GM23248 (cell line): ENCODE results near the gene CACNA1I. TPM values are rescaled to one million over a fixed set of nuclear protein-coding genes. Genes with fewer than 3 reads are reported as not detected.
"Not testable (repeated sequence)": the region's sequence is repeated elsewhere in the genome, so short reads cannot be mapped to it uniquely, and the experiment has no call there.

ENCODE experiments used
- DNase-seq: peaks from one replicate; pipeline ENCODE4 v3.0.0-alpha.2; 2015
- H2AFZ ChIP-seq: fragments of 200-600 bp; sonication (generic); 2 replicates; pipeline ENCODE4 v1.6.1; 2016; ENCODE audit warnings: antibody characterized with exemption
- H3F3A ChIP-seq: fragments of 200-600 bp; sonication (generic); 2 replicates; pipeline ENCODE4 v1.6.1; 2016; ENCODE audit warnings: mild to moderate bottlenecking, antibody characterized with exemption, mixed run types; ENCODE audit not compliant: insufficient read depth
- H3K27ac ChIP-seq: fragments of 200-600 bp; sonication (generic); 2 replicates; pipeline ENCODE4 v1.5.1; 2016; ENCODE audit warnings: mild to moderate bottlenecking
- H3K27me3 ChIP-seq: fragments of 200-600 bp; sonication (generic); replicated peaks from 2 replicates; pipeline ENCODE4 v1.6.1; 2016; ENCODE audit warnings: mild to moderate bottlenecking; ENCODE audit not compliant: insufficient read depth
- H3K36me3 ChIP-seq: fragments of 200-600 bp; sonication (generic); 2 replicates; pipeline ENCODE4 v1.6.1; 2016; ENCODE audit warnings: low read depth, mild to moderate bottlenecking
- H3K4me1 ChIP-seq: fragments of 200-600 bp; sonication (generic); 2 replicates; pipeline ENCODE4 v1.6.1; 2016; ENCODE audit warnings: mild to moderate bottlenecking; ENCODE audit not compliant: insufficient read depth
- H3K4me2 ChIP-seq: fragments of 200-600 bp; sonication (generic); one replicate; pipeline ENCODE4 v1.6.1; 2016; ENCODE audit warnings: mild to moderate bottlenecking; ENCODE audit not compliant: unreplicated experiment
- H3K4me3 ChIP-seq: fragments of 200-600 bp; sonication (generic); 2 replicates; pipeline ENCODE4 v1.5.1; 2016; ENCODE audit warnings: mild to moderate bottlenecking
- H3K79me2 ChIP-seq: fragments of 200-600 bp; sonication (generic); 2 replicates; pipeline ENCODE4 v1.6.1; 2016; ENCODE audit warnings: mild to moderate bottlenecking; ENCODE audit not compliant: insufficient read depth
- H3K9ac ChIP-seq: fragments of 200-600 bp; sonication (generic); 2 replicates; pipeline ENCODE4 v1.6.1; 2016; ENCODE audit warnings: mild to moderate bottlenecking
- H3K9me2 ChIP-seq: fragments of 200-600 bp; sonication (generic); 2 replicates; pipeline ENCODE4 v1.6.1; 2016; ENCODE audit warnings: mixed run types, mild to moderate bottlenecking, moderate library complexity; ENCODE audit not compliant: insufficient read depth
- H3K9me3 ChIP-seq: fragments of 200-600 bp; sonication (generic); one replicate; pipeline ENCODE4 v1.6.1; 2017; ENCODE audit warnings: low read depth
- H4K20me1 ChIP-seq: fragments of 200-600 bp; sonication (generic); 2 replicates; pipeline ENCODE4 v1.6.0; 2016; ENCODE audit not compliant: insufficient read depth
- EZH2 ChIP-seq: fragments of 200-600 bp; sonication (generic); IDR thresholded peaks from 2 replicates; pipeline ENCODE4 v1.6.1; 2018; ENCODE audit warnings: antibody characterized with exemption, mild to moderate bottlenecking; ENCODE audit not compliant: insufficient read depth, poor library complexity, severe bottlenecking
- EZH2phosphoT487 ChIP-seq: fragments of 200-600 bp; sonication (generic); IDR thresholded peaks from 2 replicates; pipeline ENCODE4 v1.6.1; 2018; ENCODE audit warnings: antibody characterized with exemption, moderate library complexity, mild to moderate bottlenecking, low read depth; ENCODE audit not compliant: insufficient read depth
- WGBS, 2 experiments: methylation state at CpG; one replicate each; pipeline ENCODE4 v1.1.6; 2015 to 2017; ENCODE audit warnings: low lambda C conversion rate in 2 of 2, low coverage in 1 of 2; ENCODE audit errors: missing lambda C conversion rate in 2 of 2; 5-methylcytosine and 5-hydroxymethylcytosine counted together
- in situ Hi-C: fragments of 300-500 bp; cut with MboI; formaldehyde crosslinking; loops from 2 replicates; pipeline ENCODE4 v1.15.0; 2020
- polyA plus RNA-seq: library from polyadenylated mRNA; unstranded; fragments of >200 nt; fragmentation: Nextera tagmentation; extraction: Ambion mirVana; gene quantifications from 2 replicates; pipeline ENCODE4 v1.2.1, GENCODE V29; 2016
- total RNA-seq: library from RNA; depleted of rRNA; stranded (reverse); fragments of >200 nt; shearing (Covaris generic); gene quantifications from 2 replicates; pipeline ENCODE4 v1.2.3, GENCODE V29; 2014; rRNA removed

The CACNA1I gene
- total RNA-seq (not detected in 2 replicates), polyA plus RNA-seq (not detected in 2 replicates)

- H3K79me2 ChIP-seq: no peaks in the 10 kb centered on the region
- TF ChIP-seq EZH2 (no peak), EZH2phosphoT487 (no peak)
- H3K36me3 ChIP-seq: no peaks in the 10 kb centered on the region
- peaks cover 9% of the 10 kb centered on the region; the same call in 1 of the 2 replicates for H3K4me1 ChIP-seq
- H3F3A ChIP-seq: no peaks in the 10 kb centered on the region
- DNase-seq: no peak
- no peak within 1 kb of the TSS for H3K9ac ChIP-seq
- no peak within 1 kb of the TSS for H2AFZ ChIP-seq
- H4K20me1 ChIP-seq: no peaks in the 10 kb centered on the region
- H3K27me3 ChIP-seq: no peaks in the 10 kb centered on the region
- no peak within 1 kb of the TSS for H3K4me2 ChIP-seq
- WGBS, 2 experiments: 58 to 63% methylated on average over 9 to 14 of the region's 14 CpGs
- no peak within 1 kb of the TSS for H3K4me3 ChIP-seq
- in situ Hi-C loops: loop anchor here (25.0 kb wide), 1 partner anchor 767 kb away; the partner anchor contains the start of gene ADSL
- H3K9me2 ChIP-seq: no peaks in the 10 kb centered on the region
- H3K9me3 ChIP-seq: no peaks in the 10 kb centered on the region
- no peak within 1 kb of the TSS for H3K27ac ChIP-seq
These were observed at the start of gene CACNA1I for GRCh38 chr22:39570665-39571064. Gene CACNA1I (plus strand): TSS chr22:39570753. CDS start chr22:39570753, 0 bp downstream.

GRCh38 chr22:39521106-39521885, 49.3 kb upstream of the CACNA1I start:
- in situ Hi-C loops: not testable (repeated sequence)
- peaks cover 17% of the 10 kb centered on the region for H3K36me3 ChIP-seq

GRCh38 chr22:39522091-39522490, 48.5 kb upstream of the CACNA1I start:
- H3K9ac ChIP-seq: peak overlapping the region; percentile 99
- peaks cover 16% of the 10 kb centered on the region for H3K36me3 ChIP-seq
- H3K4me1 ChIP-seq: peaks cover 20% of the 10 kb centered on the region
- 0 to 1% methylated on average over 4 to 5 of the region's 5 CpGs for WGBS, 2 experiments
- H3K4me2 ChIP-seq: peak overlapping the region; percentile 99
- peaks cover 70% of the 10 kb centered on the region for H3F3A ChIP-seq
- in situ Hi-C loops, H3K9me2 ChIP-seq, DNase-seq, H3K9me3 ChIP-seq, H3K27me3 ChIP-seq, H2AFZ ChIP-seq: not testable (repeated sequence)
- peak overlapping the region; percentile 86 for H3K4me3 ChIP-seq
- peak overlapping the region; percentile 96 for H3K27ac ChIP-seq
- peaks cover 49% of the 10 kb centered on the region for H3K79me2 ChIP-seq
- peaks cover 14% of the 10 kb centered on the region; the same call in 1 of the 2 replicates for H4K20me1 ChIP-seq

More at GRCh38 chr22:39521106-39521885, 49.3 kb upstream of the CACNA1I start:
- not testable (repeated sequence) for DNase-seq, H2AFZ ChIP-seq, H3K9me3 ChIP-seq, H3K27me3 ChIP-seq, H3K9me2 ChIP-seq
- Histone ChIP-seq H3K4me3 (peak overlapping the region; percentile 86), H3K4me1 (peaks cover 20% of the 10 kb centered on the region), H3K9ac (peak overlapping the region; percentile 99), H3K79me2 (peaks cover 57% of the 10 kb centered on the region), H4K20me1 (peaks cover 14% of the 10 kb centered on the region; the same call in 1 of the 2 replicates), H3F3A (peaks cover 75% of the 10 kb centered on the region), H3K4me2 (peak overlapping the region; percentile 99), H3K27ac (peak overlapping the region; percentile 96)
- WGBS, 2 experiments: 1% methylated on average over 21 to 28 of the region's 28 CpGs

- peaks cover 20% of the 10 kb centered on the region for H3K4me1 ChIP-seq
- no peak for TF ChIP-seq EZH2
- DNase-seq: peak; percentile 92
- H3K27me3 ChIP-seq: no peaks in the 10 kb centered on the region
- 5% methylated on average over 14 of the region's 14 CpGs for WGBS, 2 experiments
- H3K9me3 ChIP-seq: no peaks in the 10 kb centered on the region
- H4K20me1 ChIP-seq: peaks cover 14% of the 10 kb centered on the region; the same call in 1 of the 2 replicates
- in situ Hi-C loops: no loop called here
- peak overlapping the region; percentile 99 for H3K4me2 ChIP-seq
- no peaks in the 10 kb centered on the region for H3K9me2 ChIP-seq
- H3K9ac ChIP-seq: peak overlapping the region; percentile 99
- H3K27ac ChIP-seq: peak overlapping the region; percentile 96
- H3K36me3 ChIP-seq: peaks cover 16% of the 10 kb centered on the region
- peak overlapping the region; percentile 86 for H3K4me3 ChIP-seq
- peaks cover 64% of the 10 kb centered on the region for H3F3A ChIP-seq
- no peak overlapping the region for H2AFZ ChIP-seq
- peaks cover 43% of the 10 kb centered on the region for H3K79me2 ChIP-seq
These were observed 47.8 kb upstream of the CACNA1I start for GRCh38 chr22:39522567-39523300.
